HFFc6 (cell line): Measurements from ENCODE around the gene SV2C. TPM values are rescaled to one million over a fixed set of nuclear protein-coding genes. Genes with fewer than 3 reads are reported as not detected.

Source experiments
- DNase-seq: peaks from one replicate; pipeline ENCODE4 v3.0.0-alpha.2; 2018
- H3K27ac Mint-ChIP-seq: 2 replicates; pipeline ENCODE4 v1.8.0; 2020; ENCODE audit warnings: mild to moderate bottlenecking, mixed read lengths
- H3K27me3 Mint-ChIP-seq: 2 replicates; pipeline ENCODE4 v1.8.0; 2021; ENCODE audit warnings: mild to moderate bottlenecking, moderate library complexity, mixed read lengths; ENCODE audit not compliant: insufficient read depth
- H3K36me3 Mint-ChIP-seq: 2 replicates; pipeline ENCODE4 v1.8.0; 2021; ENCODE audit warnings: low read depth, mixed read lengths
- H3K4me1 Mint-ChIP-seq: 2 replicates; pipeline ENCODE4 v1.8.0; 2020; ENCODE audit warnings: low read depth, mixed read lengths
- H3K4me3 Mint-ChIP-seq: 2 replicates; pipeline ENCODE4 v1.8.0; 2020; ENCODE audit warnings: mild to moderate bottlenecking, moderate library complexity, mixed read lengths
- H3K9me3 Mint-ChIP-seq: 2 replicates; pipeline ENCODE4 v1.8.0; 2020; ENCODE audit warnings: mild to moderate bottlenecking, mixed read lengths
- total RNA-seq, 6 experiments: library from RNA; stranded (reverse); fragmentation: NEBNext Ultra II Directional; extraction: Animal tissue kit (Norgen Biotek cat#: 25700); gene quantifications; 2 replicates in 1 of 6; 3 replicates in 5 of 6; pipeline ENCODE4 v1.2.3, GENCODE V29; 2021
- TF ChIP-seq, protein P1 (sequence below): fragments of 200-600 bp; sonication (generic); IDR thresholded peaks from 2 replicates; pipeline ENCODE4 v1.5.0; 2021; ENCODE audit warnings: antibody characterized with exemption, mild to moderate bottlenecking

SV2C gene
- total RNA-seq, 6 experiments from 2014 or later, result not detected

DNA sequence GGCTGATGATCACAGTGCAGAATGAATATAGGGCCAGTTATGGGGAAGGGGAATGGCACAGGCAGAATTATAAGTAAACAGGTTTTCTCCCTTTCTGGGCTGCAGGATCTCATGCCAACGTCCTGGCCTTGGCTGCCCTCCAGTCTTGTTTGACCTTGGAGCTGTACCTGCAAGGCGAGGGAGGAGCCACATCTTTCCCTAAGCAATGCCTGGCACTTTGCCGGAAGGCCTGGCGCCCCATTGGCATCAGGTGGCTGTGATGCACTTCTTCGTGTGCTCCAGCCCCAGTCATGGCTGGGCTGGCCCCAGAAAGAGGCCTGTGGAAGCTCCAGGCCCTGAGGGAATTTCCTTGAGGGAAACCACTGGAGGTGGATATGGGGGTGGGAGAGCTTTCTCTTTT, 303.2 kb downstream of the SV2C start:
- Mint-ChIP-seq H3K27ac (no peak overlapping the region), H3K27me3 (peaks cover 18% of the 10 kb centered on the region), H3K4me1 (no peaks in the 10 kb centered on the region), H3K36me3 (no peaks in the 10 kb centered on the region), H3K4me3 (no peak overlapping the region), H3K9me3 (no peaks in the 10 kb centered on the region)
- DNase-seq, result no peak
- TF ChIP-seq, protein P1, sequence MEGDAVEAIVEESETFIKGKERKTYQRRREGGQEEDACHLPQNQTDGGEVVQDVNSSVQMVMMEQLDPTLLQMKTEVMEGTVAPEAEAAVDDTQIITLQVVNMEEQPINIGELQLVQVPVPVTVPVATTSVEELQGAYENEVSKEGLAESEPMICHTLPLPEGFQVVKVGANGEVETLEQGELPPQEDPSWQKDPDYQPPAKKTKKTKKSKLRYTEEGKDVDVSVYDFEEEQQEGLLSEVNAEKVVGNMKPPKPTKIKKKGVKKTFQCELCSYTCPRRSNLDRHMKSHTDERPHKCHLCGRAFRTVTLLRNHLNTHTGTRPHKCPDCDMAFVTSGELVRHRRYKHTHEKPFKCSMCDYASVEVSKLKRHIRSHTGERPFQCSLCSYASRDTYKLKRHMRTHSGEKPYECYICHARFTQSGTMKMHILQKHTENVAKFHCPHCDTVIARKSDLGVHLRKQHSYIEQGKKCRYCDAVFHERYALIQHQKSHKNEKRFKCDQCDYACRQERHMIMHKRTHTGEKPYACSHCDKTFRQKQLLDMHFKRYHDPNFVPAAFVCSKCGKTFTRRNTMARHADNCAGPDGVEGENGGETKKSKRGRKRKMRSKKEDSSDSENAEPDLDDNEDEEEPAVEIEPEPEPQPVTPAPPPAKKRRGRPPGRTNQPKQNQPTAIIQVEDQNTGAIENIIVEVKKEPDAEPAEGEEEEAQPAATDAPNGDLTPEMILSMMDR, result no peak

DNA sequence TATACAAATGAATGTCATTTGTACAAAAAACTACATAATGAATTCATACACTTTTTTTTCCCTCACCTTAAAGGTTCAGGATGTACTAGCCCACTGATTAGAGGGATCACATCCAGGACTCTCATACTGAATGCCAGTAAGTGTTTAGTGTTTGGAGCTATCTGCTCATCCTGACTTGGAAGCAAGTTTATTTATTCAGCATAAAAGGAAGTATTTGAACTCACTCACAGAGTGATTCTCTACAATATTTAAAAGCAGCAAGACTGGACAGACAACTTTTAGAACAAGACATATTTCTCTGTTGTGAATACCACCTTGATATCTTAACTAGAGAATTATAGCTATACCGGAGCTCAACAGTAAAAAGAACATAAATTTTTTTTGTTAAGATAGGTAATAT, 305.1 kb downstream of the SV2C start:
- DNase-seq, result no peak
- Mint-ChIP-seq H3K27me3 (peaks cover 10% of the 10 kb centered on the region), H3K4me1 (no peaks in the 10 kb centered on the region), H3K4me3 (no peak overlapping the region), H3K9me3 (no peaks in the 10 kb centered on the region), H3K27ac (no peak overlapping the region), H3K36me3 (no peaks in the 10 kb centered on the region)
- TF ChIP-seq, protein P1, result no peak

DNA sequence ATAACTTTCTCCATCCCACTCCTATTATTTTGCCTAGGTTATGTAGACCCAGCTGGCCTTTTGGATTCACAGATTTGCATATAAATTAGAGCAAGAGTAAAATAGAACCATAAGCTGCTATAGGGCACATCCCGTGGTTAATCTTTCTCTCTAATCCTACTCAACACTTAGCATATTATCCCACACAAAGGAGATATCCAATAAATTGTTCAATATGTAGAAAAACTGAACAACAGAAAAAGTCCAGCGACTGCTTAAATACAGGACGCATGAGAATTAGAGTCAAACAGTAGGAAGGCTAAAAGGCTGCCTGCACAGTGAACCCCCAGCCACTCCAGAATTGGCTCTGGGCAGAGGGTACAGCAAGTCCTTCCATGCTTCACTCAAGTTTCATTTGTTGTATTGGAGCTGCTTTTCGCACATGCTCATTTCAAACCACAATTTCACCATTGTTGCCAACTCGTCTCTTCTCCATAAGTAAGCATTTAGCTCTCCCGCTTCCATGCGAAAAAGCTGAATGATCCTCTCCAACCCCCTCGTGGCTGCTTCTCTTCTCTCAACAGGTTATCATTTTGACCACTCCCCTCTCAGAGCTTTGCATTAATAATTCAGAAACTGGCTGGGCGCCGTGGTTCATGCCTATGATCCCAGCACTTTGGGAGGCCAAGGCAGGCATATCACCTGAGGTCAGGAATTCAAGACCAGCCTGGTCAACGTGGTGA, 305.8 kb downstream of the SV2C start:
- DNase-seq, result no peak
- no peaks in the 10 kb centered on the region for H3K4me1 Mint-ChIP-seq
- no peak overlapping the region for H3K27ac Mint-ChIP-seq
- peaks cover 10% of the 10 kb centered on the region for H3K27me3 Mint-ChIP-seq
- TF ChIP-seq, protein P1, result no peak
- no peaks in the 10 kb centered on the region for H3K9me3 Mint-ChIP-seq
- no peaks in the 10 kb centered on the region for H3K36me3 Mint-ChIP-seq
- no peak overlapping the region for H3K4me3 Mint-ChIP-seq

DNA sequence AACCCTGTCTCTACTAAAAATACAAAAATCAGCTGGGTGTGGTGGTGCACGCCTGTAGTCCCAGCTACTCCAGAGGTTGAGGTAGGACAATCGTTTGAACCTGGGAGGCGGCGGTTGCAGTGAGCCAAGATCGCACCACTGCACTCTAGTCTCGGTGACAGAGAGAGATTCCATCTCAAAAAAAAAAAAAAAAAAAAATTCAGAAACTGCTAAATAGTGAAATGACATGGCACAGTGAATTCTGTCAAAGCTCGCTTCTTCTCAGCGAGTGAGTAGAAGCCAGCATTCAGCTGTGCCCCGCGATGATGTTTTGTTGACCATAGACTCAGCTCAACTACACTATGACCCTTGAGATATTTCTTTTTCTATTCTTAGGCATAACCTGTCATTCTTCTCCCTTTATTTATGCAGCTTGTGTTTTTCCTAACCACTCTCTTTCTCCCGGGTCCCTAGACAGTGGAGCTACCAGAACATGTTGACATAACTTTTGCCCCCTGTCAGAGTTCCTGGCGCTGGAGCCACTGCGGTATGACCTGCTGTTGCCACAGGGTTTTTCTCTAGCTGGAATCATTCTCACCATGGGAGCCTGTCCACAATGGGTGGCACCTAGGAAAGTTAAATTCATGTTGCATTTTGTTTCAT, 306.5 kb downstream of the SV2C start:
- Mint-ChIP-seq H3K9me3 (no peaks in the 10 kb centered on the region), H3K36me3 (no peaks in the 10 kb centered on the region), H3K4me3 (no peak overlapping the region), H3K27ac (no peak overlapping the region), H3K4me1 (no peaks in the 10 kb centered on the region), H3K27me3 (peaks cover 13% of the 10 kb centered on the region)
- TF ChIP-seq, protein P1, result no peak
- no peak for DNase-seq

DNA sequence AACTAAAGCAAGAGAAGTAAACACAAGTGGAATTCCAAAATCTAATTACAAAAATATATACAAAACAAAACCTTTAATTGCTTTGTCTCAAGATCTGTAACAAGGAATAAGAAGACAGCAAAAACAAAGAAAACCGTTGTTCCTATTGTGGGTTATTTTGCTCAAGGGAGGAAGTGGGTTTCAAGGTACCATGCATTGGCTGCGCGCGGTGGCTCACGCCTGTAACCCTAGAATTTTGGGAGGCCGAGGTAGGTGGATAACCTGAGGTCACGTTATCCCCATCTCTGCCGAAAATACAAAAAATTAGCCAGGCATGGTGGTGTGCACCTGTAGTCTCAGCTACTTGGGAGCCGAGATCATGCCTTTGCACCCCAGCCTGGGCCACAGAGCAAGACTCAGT, 307.8 kb downstream of the SV2C start:
- H3K27me3 Mint-ChIP-seq, result peaks cover 19% of the 10 kb centered on the region
- no peak overlapping the region for H3K4me3 Mint-ChIP-seq
- TF ChIP-seq, protein P1, result no peak
- H3K36me3 Mint-ChIP-seq, result no peaks in the 10 kb centered on the region
- no peaks in the 10 kb centered on the region for H3K4me1 Mint-ChIP-seq
- no peak overlapping the region for H3K27ac Mint-ChIP-seq
- no peak for DNase-seq
- no peaks in the 10 kb centered on the region for H3K9me3 Mint-ChIP-seq
